GM18511 (cell line): ENCODE measurements around the gene HECTD4.
"Not testable (repeated sequence)": the region's sequence is repeated elsewhere in the genome, so short reads cannot be mapped to it uniquely, and the experiment has no call there.

ENCODE experiments used
- ATAC-seq: cut with Tn5 transposase; IDR thresholded peaks from one replicate; pipeline ENCODE4 v1.9.1; 2021; ENCODE audit warnings: mild to moderate bottlenecking, moderate library complexity; ENCODE audit not compliant: unreplicated experiment

Gene HECTD4

DNA sequence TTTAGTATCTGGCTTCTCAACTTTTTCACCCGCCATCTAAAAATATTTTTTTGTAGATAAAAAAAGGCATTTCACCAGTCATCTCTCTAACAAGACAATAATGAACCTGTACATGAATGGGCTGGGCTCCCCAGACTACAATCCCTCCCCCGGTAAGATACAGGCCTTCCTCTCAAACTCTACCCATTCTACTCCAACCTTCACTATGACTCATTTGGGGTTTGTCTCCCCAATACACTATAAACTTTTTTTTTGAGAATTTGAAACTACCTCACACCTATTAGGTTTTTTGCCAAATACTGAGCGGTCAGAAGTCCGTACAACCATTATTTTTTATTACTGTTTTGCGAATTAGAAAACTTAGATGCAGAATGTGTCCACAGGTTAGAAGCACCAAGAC is 26.4 kb upstream of the HECTD4 start:
- ATAC-seq = no peak

DNA sequence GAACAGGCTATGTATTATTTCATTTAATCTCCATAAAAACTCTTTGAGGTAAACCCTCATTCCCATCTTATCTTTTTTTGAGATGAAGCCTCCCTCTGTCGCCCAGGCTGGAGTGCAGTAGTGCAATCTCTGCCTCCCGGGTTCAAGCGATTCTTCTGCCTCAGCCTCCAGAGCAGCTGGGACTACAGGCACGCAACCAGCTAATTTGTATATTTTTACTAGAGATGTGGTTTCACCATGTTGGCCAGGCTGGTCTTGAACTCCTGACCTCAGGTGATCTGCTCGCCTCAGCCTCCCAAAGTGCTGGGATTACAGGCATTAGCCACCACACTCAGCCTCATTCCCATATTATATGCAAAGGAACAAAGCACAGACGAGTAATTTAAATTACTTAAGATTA is 25.5 kb upstream of the HECTD4 start:
- not testable (repeated sequence) for ATAC-seq

DNA sequence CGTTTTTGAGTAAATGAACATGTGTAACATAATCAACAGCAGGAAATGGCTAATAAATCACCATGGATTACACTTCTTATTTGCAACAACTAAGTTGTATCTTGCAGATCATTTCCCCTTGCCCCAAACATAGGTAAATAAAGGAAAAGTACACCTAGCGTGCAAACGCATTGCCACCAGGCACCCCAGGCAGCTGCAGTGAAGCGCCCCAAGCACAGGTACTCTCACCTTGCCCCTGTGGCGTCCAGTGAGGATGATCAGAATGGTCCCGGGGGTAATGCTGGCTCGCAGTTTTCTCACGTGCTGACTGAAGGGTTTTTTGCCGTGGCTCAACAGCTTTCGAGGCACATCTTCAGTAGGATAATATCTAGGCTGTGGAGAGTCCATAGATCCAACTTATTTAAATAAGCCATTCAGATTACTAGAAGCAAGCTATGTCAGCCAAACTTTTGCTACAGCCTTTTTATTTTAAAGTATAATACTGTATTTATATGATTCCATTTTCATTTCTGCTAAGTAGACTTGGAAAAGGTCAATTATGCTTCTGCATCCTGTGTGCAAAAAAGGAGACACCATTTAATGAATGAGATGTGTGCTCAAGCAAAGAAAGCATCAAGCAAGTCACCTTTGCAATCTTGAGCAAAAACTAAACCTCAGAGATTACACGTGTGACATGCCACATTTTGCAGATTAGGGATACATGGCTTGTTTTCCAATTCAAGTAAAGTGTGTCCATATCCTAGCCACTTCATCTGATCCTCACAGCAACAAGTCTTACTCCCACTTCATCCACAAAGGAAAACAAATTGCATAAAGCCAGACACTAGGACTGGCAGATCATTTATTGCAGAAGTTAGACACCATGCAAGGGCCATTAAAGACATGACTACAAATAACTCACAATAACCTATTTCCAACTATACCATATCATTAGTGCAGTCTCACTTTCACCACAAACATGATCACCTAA is 24.6 kb upstream of the HECTD4 start:
- ATAC-seq = no peak

DNA sequence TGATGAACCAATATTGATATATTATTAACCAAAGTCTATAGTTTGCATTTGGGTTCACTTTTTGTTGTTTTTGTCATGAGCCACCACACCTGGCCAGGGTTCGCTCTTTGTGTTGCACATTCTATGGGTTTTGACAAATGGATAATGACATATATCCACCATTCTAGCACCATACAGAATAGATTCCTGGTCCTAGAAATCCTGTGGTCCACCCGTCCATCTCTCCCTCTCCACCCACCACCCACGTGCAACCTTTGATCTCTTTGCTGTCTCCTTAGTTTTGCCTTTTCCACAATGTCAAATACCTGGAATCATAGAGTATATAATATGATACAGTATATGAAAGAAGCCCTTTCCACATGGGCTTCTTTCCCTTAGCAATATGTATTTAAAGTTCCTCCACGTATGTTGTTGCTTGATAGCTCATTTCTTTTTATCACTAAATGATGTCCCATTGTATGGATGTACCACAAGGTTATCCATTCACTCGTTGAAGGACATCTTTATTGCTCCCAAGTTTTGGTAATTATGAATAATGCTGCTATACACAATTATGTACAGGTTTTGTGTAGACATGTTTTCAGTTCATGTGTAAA is 19.8 kb upstream of the HECTD4 start:
- no peak for ATAC-seq

DNA sequence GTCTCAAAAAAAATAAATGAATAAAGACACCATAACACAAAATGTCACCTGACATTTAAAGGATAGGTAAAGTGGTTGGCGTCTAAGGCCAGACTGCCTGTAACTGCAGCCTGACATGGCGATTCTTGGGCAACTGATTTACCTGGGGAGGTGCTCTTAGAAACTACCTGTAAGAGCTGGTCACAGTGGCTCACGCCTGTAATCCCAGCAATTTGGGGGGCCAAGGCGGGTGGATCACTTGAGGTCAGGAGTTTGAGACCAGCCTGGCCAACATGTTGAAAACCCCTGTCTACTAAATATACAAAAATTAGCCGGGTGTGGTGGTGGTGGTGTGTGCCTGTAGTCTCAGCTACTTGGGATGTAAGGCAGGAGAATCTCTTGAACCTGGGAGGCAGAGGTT is 18.8 kb upstream of the HECTD4 start:
- no peak for ATAC-seq

DNA sequence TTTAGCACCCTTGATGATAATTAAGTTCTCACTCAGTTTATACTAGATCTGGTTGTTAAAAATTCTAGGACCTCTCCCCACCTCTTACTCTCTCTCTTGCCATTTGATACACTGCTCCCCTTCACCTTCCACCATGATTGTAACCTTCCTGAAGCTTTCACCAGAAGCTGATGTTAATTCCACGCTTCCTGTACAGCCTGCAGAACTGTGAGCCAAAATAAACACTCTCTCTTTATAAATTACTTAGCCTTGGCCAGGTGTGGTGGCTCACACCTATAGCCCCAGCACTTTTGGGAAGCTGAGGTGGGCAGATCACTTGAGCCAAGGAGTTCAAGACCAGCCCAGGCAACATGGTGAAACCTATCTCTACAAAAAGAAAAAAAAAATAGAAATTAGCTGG is 11.1 kb upstream of the HECTD4 start:
- ATAC-seq = no peak

DNA sequence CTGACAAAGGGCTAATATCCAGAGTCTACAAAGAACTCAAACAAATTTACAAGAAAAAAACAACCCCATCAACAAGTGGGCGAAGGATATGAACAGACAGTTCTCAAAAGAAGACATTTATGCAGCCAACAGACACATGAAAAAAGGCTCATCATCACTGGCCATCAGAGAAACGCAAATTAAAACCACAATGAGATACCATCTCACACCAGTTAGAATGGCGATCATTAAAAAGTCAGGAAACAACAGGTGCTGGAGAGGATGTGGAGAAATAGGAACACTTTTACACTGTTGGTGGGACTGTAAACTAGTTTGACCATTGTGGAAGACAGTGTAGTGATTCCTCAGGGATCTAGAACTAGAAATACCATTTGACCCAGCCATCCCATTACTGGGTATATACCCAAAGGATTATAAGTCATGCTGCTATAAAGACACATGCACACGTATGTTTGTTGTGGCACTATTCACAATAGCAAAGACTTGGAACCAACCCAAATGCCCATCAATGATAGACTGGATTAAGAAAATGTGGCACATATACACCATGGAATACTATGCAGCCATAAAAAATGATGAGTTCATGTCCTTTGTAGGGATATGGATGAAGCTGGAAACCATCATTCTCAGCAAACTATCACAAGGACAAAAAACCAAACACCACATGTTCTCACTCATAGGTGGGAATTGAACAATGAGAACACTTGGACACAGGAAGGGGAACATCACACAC is 7.9 kb upstream of the HECTD4 start:
- not testable (repeated sequence) for ATAC-seq

DNA sequence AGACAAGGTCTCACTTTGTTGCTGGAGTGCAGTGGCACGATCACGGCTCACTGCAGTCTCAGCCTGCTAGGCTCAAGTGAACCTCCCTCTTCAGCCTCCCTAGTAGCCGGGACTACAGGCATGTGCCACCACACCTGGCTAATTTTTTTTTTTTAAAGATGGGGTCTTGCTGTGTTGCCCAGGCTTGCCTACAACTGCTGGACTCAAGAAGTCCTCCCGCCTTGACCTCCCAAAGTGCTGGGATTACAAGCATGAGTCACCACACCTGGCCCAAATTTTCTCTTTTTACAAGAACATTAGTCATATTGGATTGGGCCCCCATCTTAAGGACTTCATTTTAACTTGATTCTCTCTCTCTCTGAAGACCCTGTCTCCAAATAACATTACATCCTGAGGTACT is 7.0 kb upstream of the HECTD4 start:
- no peak for ATAC-seq

DNA sequence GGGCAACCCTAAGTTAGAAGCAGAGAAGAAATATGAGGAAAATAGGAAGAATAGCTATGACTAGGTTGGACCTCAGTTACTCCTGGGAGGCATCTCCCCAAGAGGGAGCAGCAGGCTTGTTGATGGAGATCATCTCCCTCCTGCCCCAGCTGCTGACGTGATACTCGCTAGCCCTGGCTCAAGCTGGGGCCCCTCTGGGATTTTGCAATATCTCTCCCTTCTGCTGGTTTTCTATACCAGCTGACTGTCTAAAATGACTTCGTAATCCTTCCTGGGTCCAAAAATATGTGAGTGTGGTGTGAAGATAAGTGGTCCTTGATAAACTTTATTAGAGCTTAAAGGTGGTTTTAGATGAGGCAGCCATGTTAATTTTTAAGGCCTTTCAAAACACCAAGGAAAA is 4.5 kb upstream of the HECTD4 start:
- ATAC-seq = no peak

DNA sequence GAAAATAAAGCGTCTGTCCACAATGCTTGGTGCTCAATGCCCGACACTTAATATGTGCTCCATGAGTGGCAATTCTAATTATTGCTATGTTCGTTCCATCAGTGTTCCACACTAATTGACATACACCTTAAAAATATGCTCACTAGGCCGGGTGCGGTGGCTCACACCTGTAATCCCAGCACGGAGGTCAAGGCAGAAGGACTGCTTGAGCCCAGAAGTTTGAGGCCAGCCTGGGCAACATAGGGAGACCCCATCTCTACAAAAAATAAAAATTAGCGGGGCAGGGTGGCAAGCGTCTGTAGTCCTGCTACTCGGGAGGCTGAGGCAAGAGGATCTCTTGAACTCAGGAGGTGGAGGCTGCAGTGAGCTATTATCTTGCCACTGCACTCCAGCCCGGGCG is 635 bp upstream of the HECTD4 start:
- no peak for ATAC-seq

DNA sequence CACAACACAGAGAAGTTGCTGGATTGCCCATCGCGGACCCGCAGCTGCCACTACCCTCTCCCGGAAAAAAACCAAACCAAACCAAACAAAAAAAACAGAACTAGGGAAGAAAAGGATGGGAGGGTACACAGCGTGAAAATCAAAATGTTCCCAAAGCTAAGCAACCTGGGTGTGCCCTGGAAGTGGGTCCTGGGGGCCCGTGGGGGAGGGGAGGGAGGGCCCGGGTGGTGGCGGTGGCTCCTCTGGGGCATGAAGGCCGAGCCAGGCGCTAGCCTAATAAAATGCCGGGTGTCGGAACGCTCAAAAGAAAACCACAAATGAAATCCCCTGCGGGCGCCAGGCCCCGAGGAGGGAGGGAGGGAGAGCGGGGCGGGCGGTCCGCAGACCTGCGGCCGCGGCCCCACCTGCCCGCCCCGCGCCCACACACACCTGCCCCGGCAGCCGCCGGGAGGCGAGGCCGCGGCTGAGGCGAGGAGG is 787 bp downstream of the HECTD4 start:
- peak; percentile 63 for ATAC-seq

DNA sequence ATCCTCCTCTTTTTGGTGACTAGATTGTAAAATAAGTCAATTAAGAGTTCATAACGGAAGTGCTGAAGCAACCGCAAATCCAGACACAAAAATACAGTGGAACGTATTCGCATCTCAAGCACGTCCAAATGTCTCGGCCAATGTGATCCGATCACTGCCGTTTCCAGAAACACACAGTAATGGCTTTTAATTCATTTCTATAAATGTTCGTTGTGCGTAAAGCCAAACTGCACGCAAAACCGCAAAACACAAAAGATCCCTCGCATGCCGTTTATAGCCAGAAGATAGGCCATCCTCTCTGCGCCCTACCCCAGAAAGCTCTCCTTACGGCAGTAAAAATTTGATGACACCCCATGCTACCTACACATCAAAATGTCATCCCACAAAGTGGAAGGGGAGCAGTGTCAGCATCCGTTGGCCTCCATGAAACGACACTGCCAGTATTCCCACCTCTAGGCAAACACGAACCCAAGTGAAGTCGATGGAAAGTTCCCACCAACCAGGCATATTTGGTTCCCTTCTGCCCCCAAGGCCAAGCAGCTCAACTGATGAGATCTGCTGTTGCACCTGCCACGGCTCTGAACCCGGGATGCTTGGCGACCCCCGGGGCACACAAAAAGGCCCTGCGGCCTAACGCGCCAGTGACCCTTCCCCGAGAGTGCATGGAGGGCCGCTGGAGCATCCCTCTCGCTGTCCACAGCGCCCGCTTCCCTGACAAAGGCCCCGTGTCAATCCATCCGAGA is 1.4 kb downstream of the HECTD4 start:
- ATAC-seq = no peak

DNA sequence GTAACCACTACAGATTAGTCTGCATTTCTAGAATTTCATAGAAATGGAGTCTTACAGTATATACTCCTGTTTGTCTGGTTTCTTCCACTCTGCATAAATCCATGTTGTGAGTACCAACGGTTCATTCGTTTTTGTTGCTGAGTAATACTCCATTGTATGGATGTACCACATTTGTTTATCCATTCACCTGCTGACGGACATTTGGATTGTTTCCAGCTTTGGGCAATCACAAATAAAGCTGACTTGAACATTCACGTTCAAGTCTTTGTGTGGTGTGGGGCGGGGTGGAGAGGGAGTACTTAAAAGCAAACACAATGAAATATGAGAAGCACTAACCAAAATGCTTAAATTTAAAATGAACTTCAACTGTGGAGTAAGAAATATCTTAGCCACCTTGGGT is 7.1 kb downstream of the HECTD4 start:
- no peak for ATAC-seq

DNA sequence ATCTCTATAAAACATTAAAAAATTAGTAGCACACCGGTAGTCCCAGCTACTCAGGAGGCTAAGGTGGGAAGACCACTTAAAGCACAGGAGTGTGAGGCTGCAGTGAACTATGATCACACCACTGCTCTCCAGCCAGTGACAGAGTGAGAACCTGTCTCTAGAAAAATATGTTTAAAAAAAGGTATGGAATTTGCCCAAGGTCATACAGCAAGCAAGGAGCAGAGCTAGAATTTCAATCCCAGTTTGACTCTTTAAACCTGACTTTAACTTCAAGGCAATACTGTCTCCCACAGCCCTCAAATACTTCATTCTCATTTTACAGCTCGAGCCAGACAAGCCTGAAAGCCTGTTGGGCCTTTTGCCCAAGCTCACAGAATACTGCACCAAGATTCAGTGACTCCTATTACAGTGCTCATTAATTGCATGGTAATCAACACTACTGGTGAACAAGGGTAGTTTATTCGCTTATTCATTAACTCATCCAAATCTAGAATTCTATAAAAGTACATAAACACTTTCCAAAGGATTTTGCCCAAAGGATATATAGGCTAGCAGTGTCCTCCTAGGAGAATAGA is 8.0 kb downstream of the HECTD4 start:
- ATAC-seq = no peak

DNA sequence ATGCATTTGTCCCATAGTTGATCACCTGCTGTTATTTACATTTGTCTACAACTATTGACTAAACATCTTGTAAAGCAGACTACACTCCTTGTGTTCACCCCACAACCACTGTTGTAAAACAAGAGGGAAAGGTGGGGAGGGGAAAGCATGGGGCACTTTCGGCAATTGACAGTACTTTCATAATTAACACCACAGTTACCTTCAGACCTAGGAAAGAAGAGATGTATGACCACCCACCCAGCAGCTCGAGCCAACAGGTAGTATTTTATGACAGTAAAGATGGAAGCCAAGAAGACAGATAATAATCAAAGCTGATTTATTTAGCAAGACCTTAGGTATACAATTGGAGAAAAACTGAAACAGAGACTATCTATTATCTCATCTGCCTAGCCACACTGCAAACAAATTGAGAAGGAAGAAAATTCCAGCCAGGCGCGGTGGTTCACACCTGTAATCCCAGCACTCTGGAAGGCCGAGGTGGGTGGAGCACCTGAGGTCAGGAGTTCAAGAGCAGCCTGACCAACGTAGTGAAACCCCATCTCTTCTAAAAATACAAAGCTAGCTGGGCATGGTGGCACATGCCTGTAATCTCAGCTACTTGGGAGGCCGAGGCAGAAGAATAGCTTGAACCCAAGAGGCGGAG is 11.2 kb downstream of the HECTD4 start:
- no peak for ATAC-seq

DNA sequence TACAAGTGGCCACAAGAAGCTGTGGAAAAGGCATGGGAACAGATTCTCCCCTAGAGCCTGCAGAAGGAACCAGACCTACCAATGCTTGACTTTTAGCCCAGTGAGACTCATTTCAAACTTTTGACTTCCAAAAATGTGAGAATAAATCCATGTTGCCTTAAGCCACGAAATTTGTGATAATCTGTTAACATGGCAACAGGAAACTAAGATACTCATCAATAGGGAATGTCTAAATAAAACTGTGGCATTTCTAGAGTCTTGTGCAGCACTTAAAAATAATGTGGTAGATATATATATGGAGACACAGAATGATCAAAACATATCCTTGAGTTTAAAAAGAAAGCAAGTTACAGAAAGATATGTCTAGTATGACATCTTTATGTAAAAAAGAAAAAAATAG is 12.0 kb downstream of the HECTD4 start:
- ATAC-seq = no peak

DNA sequence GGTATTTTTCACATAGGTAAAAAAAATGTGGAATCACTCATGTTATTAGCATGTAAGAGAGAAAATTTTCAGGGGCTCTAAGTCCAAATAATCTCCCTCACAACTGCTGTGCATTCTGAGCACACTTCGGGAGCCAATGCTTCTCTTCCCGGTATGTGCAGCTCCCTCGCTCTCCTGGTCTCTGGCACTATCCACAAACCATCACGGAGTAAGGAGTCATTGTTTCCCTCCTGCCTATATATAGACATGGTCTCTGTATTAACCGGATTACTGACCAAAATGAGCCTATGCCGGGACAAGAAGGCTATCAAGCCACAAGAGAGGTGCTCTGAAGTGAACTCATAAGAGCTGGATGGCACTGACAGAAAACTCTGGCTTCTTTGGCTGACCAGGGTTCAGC is 13.4 kb downstream of the HECTD4 start:
- no peak for ATAC-seq

DNA sequence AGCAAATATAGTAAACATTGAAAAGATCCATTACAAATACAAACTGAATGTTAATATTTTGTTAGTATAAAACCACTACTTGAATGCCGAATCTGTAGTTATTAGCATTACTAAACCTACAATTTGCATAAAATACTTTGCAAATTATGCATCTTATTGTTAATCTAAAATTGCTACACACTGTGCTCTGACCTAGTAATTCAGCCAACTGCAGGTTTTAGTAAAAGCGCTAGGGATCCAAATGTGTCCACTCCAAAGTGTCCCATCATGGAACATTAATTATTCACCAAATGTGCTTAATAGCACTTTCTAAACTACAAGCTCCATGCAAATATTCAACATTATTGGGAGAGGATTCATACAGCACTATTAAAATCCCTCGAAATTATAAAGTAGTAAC is 14.3 kb downstream of the HECTD4 start:
- no peak for ATAC-seq

DNA sequence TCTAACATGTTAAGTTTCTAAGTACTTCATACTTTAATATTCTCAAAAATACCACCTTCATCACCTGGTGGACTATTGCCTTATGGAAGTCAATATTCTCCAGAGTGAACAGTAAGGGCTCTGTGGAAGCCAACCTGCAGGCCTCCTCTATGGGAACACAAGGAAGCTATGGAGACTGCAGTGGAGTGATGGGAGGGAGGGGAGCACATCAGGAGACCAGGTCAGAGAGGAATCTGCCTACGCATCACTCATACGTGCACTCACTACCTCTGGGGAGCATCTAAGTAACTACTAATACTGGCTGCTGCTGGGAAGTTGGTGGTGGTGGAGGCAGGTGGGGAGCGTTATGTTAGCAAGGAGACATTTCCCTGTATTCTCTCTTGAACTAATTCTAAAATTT is 19.9 kb downstream of the HECTD4 start:
- no peak for ATAC-seq

DNA sequence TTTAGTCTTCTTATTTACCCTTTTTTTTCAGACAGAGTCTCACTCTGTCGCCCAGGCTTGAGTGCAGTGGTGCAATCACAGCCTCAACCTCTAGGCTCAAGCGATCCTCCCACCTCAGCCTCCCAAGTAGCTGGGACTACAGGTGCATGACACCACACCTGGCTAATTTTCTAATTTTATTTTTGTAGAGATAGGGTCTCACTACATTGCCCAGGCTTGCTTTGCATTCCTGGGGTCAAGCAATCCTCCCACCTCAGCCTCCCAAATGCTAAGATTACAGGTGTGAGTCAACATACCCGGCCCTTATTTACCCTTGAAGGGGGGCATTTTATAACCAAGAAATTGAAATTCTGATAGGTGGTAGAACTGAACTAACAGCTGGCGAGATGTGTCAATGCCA is 21.0 kb downstream of the HECTD4 start:
- no peak for ATAC-seq
